C1 segment of cervical spinal cord (tissue), 14 donors: ENCODE data around the gene DNAJC24.

Experiments used
- DNase-seq, 14 donors: peaks; one replicate each; lab custom pipeline; 2025; lab: John Stamatoyannopoulos, UW

DNAJC24 gene

DNA sequence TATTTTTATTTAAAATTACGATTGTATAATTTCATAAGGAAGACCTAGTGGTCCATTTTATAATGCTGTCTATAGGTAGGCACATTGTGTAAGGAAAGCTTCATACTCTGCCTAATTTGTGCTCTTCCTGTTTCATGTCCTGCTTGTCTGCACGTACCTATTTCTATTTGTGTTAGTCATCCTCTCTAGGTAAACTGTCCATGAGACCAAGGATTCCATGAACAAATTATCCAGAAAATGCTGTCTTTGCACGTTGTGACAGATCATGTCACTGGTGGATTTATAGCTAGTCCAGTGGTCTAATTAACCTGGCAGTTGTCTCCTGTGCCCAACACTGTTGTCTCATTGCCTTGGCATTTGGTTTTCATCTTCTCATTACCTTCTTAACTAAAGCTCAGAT, 44.7 kb downstream of the DNAJC24 start:
- DNase-seq: no peak

DNA sequence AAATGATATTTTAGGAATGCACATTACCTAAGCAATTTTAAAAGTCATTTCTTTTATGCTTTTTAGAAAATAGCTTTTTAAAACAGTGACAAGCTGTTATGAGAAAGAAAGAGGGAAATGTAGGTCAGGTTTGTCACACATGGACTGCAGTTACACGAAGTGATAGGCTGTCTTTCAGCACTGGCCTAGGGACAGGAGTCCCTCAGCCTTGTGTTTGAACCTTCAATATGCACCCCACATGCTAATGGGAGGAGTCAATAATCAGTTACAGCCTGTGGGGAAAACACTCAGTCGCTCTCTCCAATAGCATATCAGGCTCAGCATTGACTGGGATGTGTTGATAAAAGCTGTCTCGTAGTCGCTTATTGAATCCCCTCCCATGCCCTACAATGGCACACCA, 45.8 kb downstream of the DNAJC24 start:
- no peak for DNase-seq

DNA sequence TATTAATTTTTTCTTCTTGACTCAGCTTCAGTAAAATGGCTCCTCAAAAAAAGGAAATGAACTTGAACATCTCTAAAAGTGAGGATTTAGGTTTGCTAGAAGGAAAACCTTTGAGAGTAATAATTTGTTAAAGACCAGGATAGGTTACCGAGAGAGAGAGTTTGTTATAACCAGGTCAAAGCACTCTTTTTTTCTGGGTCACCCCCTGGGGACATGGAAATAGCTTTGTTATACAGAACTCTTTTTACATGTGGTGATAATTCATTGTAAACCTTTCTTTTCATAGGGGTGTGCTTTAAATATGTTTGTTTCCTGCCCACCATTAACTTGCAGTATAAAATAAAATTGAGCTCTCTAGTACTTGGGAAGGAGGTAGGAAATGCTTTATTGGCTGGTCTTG, 47.7 kb downstream of the DNAJC24 start:
- no peak for DNase-seq

DNA sequence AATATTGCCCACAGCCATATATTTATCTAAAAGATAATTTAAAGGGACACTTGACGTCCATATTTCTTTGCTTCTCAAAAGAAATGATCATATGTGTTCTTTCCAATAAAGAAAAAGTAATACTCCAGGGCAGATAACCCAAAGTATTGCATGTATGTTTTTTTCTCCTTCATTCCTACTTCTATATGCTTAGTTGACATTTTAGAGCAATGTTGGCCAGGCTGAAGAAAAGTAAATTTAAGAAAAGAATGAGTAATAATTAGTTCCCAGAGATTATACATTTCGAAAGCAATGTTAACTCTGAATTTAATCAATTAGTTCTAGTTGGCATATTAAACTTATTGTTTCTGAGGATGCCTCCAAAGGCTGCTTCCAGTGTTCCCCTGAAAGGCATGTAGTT, 48.2 kb downstream of the DNAJC24 start:
- DNase-seq: no peak

DNA sequence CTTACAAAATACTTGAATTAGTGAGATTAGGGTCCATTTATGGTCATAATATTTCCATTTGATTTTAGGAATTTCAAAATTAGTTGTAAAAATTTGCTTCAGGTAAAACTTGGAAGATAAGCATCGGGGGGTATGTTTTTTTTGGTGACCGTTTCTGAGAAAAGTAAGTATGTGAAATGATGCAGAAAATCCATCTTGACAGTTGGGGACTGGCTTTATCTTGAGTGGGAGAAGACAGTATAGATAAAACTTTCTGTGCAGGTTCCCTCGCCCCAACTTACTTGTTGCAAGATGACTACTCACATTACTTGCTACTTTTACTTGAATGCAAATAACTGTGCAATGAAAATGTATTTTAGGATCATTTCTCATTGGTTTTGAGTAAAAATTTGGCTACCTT, 49.5 kb downstream of the DNAJC24 start:
- DNase-seq: no peak

- DNase-seq: no peak
Observed at GRCh38 chr11:31419669-31420068, 50.0 kb downstream of the DNAJC24 start.

DNA sequence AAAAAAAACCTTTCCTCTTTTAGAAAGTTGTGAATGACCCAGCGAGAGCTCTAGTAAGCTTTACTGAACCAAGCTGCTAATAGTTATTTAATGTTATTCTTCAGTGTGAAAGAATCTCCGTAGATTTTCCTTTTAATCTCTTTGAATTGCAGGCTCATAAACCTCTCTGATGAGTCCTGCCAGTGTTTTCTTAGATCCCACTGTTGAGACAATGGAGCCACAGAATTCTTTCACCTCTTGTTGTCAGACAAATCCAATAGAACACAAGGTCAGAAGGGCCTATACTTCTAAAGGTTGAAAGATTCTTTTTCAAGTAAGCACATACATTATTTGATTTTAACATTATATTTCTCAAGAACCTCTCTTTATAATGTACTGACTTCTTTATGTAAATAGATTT, 52.2 kb downstream of the DNAJC24 start:
- no peak for DNase-seq

DNA sequence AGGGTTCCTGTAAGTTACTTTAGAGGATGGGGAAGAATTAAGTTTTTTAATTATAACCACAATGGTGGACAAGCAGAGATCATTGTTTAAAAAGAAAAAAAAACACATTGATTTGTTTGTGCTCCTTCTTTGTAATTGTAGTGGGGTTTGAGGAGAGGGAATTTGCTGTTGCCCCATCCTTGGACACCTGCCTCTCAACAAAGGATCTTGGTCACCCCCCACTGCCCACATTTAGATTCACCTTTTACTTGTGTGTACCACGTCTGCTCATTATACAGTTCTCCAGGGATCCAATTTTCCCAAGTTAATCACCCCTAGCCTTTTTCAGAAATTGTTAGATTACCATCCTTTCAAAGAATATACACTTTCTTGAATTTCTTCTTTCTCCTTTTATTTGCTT, 53.0 kb downstream of the DNAJC24 start:
- DNase-seq: no peak

DNA sequence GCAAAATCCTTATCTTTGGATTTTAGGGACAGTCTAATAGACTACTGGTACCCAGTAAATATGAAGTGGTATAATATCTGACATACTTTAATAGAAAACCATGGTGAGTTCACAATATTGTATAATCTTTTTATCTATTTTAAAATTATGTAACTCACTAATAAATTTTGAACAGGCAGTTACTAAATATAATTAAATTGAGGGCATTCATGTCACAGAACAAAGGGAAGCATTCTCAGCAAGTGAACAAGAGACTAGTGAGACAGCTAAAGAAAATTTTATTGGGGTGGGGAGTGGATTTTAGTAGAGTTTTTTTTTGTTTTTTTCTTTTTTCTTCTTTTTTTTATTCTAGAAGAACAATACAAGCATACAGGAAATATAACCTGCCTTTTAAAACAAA, 55.0 kb downstream of the DNAJC24 start:
- no peak for DNase-seq

DNA sequence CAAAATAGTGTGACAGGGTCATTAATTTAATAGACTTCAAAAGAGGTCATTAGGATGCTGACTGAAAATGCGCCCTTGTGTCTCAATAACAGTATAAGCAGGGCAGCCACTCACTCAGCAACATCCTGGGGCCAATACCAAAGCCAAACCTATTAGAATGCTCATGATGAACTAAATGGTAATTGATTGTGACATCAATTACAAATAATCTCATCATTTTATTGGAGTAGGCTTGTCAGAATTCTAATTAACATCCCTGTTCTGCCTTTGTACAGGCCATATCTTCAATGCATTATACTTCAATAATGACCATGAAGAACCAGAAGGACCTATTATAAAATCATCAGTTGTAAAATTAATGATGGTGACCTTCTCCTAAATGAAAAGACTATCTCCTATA, 64.2 kb downstream of the DNAJC24 start:
- no peak for DNase-seq

GRCh38 chr11:31437742-31438435, 68.2 kb downstream of the DNAJC24 start:
- no peak for DNase-seq

GRCh38 chr11:31441296-31441695, 71.6 kb downstream of the DNAJC24 start:
- DNase-seq: no peak

DNA sequence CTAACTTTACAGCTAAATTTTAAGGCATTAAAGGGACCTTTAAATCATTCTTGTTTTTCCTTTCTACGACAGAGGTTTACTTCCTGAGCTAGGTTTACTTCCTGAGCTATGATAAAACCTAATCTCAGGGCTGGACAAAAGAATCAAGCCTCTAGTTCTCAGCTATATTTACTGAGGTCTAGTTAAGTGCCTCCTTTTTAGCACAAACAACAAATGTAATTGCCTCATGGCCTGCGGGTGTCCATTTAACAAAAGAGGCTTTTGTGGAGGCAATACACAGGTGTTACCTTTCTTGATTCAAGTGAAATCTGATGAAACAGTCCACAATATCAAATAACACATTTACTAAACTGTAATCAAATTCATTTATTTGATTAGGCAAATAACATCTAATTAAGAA, 72.4 kb downstream of the DNAJC24 start:
- no peak for DNase-seq

GRCh38 chr11:31443802-31444201, 74.1 kb downstream of the DNAJC24 start:
- no peak for DNase-seq

DNA sequence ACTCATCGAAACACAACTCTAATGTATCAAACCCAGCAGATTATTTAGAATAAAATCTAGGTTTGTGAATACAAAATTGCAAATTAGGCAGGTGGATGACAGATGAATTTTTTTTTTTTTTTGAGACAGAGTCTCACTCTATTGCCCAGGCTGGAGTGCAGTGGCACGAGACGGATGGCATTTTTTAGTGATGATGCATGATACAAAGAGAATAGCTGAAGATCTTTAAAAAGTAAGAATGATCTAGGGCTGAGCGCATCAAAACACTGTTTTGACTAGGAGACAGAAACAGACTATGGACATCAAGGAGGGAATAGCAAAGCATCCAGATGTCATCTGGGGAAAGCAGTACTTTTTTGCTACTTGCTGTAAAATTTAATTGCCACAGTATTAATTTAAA, 76.0 kb downstream of the DNAJC24 start:
- no peak for DNase-seq

- no peak for DNase-seq
Observed at GRCh38 chr11:31449040-31449439, 79.4 kb downstream of the DNAJC24 start.

- DNase-seq: no peak
Observed at GRCh38 chr11:31450841-31451240, 81.2 kb downstream of the DNAJC24 start.

- no peak for DNase-seq
Observed at GRCh38 chr11:31455177-31455576, 85.5 kb downstream of the DNAJC24 start.

DNA sequence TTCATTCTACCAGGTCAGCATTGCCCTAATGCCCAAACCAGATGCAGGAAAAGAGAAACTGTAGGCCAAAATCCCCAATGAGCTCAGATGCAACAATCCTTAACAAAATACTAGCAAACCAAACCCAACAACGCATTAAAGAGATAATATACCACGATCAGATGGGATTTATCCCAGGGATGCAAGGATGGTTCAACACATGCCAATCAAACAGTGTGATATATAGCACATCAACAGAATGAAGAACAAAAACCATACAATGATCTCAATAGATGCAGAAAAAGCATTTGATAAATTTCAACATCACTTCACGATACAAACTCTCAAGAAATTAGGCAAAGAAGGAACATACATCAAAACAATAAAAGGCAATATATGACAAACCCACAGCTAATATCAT, 94.8 kb downstream of the DNAJC24 start:
- DNase-seq: no peak

GRCh38 chr11:31474083-31474482, 104.4 kb downstream of the DNAJC24 start:
- DNase-seq: no peak

DNA sequence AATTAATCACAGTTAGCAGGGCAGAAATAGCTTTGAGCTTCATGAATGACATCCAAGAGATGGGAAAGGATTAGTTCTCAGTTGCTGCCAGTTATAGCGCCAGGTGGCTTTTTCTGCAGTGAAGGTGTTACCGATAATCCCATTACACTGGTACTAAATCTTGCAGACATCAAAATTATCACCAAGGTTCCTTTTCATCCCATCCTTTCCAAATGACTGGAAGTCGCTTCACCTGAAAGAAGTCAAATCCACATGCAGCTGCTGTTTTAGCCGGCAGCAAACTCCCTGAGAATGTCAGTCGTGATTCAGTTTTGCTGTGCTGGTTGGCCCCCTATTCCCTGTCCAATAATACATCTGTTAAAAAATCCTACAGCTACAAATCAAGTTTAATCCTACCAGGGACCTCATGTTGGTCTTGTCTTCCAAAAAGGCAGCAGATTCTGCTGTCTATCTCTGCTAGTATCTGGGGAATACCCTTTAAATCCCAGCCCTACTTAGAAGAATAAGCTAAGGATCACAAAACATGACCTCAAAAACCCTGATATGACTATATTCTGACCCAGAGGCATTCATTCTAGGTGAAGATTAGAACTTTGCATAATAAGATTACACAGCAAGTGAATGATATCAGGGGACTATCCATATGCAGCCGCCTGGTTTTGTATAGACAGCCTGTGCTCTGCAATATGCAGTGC, 108.0 kb downstream of the DNAJC24 start:
- DNase-seq: peak in 1 of 14 donors; percentile 64

- peak in 1 of 14 donors; percentile 24 for DNase-seq
Observed at GRCh38 chr11:31478223-31478590, 108.5 kb downstream of the DNAJC24 start.

DNA sequence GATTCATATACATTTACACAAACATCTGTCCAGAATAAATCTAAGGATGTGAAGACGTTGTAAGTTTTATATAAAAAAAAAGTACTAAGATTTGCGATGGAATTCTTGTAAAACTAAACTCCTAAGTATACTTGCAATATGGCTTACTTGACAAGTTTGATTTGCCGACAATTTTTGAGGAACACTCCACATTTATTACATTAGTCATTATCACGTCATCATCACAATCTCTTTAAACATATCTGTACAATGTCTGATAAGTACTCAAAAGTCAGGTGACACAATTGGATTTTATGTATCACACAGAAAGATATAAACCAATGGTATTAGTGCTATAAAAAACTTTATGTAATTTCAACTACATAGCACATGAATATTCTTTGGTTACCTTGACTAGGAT, 109.4 kb downstream of the DNAJC24 start:
- no peak for DNase-seq

DNA sequence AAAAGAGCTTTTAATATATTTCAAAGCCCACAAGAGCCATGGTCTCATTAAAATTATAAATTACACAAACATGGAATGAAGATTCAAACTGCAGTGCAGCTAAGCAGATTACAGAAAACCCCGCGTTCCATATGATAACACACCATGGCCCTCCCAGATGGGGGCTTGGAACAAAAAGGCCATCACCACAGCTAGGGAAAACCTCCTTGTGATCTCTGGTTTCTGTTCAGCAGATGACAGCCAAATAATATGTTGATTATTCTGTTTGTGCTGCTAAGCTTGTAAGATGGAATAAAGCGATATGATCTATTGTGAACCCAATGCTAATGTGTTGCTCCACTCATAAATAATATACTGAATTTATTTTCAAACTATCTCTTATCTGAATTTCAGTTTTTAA, 111.3 kb downstream of the DNAJC24 start:
- DNase-seq: peak in 1 of 14 donors; percentile 21
